NCI-H2196 treated with DMSO at 0.1 percent for 48 hours (cell line): ENCODE data around the gene RNU1-3.
"Not testable (repeated sequence)": the region's sequence is repeated elsewhere in the genome, so short reads cannot be mapped to it uniquely, and the experiment has no call there.

Experiments
- DNase-seq: peaks from one replicate; lab custom pipeline; 2025; ENCODE audit not compliant: unreplicated experiment; lab: John Stamatoyannopoulos, UW

Gene RNU1-3

DNA sequence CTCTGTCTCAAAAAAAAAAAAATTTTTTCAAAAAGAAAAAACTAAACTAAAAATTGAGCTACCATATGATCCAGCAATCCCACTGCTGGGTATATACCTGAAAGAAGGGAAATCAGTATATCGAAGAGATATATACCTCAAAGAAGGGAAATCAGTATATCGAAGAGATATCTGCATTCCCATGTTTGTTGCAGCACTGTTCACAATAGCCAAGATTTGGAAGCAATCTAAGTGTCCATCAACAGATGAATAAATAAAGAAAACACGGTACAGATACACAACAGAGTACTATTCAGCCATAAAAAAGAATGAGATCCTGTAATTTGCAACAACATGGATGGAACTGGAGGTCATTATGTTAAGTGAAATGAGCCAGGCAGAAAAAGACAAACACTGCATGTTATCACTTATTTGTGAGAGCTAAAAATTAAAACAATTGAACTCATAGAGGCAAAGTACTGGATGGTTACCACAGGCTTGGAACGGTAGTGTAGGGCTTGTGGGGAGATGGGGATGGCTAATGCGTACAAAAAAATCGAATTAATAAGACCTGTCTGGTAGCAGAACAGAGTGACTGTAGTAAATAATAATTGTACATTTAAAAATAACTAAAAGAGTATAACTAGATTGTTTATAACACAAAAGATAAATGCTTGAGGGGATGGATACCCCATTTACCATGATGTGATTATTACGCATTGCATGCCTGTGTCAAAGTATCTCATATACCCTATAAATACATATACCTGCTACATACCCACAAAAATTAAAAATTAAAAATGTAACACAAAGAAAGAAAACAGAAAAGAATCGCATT is 25.4 kb downstream of the RNU1-3 start:
- not testable (repeated sequence) for DNase-seq

DNA sequence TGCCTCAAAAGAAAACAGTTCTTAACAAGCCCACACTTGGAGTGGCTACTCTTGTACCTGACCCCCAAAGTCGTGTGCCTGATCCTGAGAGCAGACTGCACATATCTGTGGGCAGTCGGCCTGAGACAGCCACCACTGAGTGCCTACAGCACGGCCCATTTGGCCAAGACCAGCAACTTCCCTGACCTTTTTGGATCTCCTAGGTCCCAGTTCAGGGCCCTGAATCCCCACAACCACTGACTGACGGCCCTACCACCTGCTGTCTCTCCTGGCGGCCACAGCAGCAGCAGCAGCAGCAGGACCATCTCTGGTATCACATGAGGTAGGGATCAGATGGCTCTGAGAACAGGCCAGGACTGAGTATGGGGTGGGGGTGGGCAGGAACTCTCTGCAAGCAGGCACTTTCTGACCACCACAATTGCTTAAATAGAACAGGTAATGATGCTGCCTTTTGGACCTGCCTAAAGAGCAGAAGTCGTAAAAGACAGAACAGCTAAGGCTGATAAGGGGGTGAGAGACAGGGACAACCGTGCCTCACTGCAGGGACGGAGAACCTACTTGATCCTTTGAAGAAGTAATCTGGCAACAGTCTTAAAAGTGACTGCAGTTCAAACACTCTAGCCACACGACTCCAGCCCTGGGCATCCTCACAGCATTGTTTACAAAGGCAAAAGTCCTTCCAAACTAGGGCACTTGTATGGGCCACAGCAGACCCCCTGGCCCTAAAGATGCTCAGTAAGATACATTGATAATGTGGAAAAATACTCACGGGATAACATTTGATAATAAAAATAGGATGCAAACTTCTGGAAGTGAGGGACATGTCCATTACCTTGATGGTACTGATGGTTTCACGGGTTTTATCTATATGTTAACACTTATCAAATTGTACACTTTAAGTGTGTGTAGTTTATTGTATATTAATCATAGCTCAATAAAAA is 27.4 kb downstream of the RNU1-3 start:
- peak; percentile 57 for DNase-seq

GRCh38 chr1:16637941-16638778 is 28.6 kb downstream of the RNU1-3 start:
- not testable (repeated sequence) for DNase-seq

DNA sequence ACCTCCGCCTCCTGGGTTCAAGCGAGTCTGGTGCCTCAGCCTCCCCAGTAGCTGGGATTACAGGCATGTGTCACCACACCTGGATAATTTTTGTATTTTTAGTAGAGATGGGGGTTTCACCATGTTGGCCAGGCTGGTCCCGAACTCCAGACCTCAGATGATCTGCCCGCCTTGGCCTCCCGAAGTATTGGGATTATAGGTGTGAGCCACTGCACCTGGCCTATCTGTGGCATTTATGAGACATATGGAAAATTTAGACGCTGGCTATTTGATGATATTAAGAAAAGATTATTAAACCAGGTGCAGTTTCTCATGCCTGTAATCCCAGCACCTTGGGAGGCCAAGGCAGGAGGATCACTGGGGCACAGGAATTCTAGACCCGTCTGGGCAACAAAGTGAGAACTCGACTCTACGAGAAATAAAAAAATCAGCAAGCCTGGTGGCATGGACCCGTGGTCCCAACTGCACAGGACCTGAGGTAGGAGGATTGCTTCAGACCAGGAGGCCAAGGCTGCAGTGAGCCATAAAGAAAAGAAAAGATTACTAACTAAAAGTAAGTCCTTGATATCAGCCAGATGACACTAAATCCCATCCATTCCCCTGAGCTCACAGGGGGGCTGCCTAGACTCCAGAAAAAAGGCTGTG is 30.1 kb downstream of the RNU1-3 start:
- DNase-seq: not testable (repeated sequence)

DNA sequence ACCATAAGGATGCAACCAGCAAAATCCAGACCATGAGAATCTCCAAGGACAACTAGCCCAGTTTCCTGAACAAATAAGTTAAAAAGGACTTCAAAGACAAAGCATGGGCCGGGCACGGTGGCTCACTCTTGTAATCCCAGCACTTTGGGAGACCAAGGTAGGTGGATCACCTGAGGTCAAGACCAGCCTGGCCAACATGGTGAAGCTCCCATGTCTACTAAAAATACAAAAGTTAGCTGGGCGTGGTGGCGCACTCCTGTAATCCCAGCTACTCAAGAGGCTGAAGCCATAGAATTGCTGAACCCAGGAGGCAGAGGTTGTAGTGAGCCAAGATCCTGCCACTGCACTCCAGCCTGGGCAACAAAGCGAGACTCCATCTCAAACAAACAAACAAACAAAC is 30.8 kb downstream of the RNU1-3 start:
- not testable (repeated sequence) for DNase-seq

- not testable (repeated sequence) for DNase-seq
Measured at GRCh38 chr1:16633540-16634282, 33.0 kb downstream of the RNU1-3 start.

DNA sequence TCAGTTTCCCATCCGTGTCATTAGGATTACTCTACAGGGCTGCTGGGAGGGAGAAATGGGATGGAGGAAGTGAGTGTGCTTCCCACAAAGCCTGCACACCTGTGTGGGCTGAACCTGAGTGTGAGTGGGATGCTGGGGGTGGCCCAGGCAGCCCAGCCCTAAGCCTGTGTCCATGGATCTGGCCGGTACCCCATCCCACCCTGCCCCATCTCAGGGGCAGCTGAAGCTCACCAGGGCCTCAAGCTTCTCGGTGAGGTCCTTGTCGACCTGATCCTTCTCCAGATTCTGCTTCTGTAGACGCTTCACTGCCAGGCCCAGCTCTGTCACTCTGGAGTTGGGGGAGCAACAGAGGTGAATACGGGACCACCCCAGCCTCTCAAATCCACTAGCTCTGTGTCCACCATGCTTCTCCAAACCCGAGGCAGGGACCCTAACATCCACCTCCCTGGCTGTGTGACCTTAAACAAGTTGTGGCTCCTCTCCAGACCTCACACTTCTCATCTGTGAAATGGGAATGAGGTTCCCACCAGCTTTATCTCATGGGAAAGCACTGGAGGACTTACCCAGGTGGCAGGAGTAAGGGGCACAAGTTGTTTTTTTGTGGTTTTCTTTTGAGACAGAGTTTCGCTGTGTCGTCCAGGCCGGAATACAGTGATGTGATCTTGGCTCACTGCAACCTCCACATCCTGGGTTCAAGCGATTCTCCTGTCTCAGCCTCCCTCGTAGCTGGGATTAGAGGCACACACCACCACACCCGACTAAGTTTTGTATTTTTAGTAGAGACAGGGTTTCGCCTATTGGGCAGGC is 34.5 kb downstream of the RNU1-3 start:
- not testable (repeated sequence) for DNase-seq

- DNase-seq: no peak
Measured at GRCh38 chr1:16631248-16632043, 35.3 kb downstream of the RNU1-3 start.

GRCh38 chr1:16630661-16631247 is 36.0 kb downstream of the RNU1-3 start:
- DNase-seq: no peak

GRCh38 chr1:16629916-16630530 is 36.7 kb downstream of the RNU1-3 start:
- not testable (repeated sequence) for DNase-seq

DNA sequence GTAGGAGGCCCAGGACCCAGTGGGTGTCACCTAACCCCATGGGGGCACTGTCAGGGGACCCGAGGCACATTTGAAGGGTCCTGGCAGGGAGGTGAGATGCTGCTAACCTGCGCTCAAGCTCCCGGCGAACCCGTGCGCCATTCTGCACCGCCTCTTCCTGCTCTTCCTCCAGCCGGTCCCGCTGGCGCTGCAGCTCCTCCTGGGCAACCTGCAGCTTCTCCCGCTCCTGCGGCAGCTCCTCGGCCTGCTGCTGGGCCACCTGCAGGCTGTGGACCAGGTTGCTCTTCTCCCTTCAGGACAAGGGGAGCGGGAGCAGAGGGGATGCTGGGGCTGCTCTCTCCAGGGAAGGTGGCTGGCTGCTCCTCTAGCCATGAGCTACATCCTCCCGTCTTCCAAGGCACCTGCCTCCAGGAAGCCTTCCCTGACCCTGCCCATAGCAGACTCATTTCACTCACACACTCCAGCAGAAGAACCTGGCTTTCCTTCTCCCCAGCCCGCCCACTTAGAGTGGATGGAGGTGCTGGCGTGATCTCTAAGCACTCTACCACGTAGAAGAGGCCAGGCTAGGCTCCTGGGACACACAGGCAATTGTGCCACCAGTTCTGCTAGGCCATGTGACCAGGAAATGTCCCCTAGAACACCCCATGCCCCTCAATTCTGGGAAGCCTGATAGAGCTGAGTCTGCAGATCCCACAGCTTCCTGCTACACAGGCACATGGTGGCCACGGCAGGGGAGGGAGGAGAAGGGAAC is 38.2 kb downstream of the RNU1-3 start:
- DNase-seq: no peak

DNA sequence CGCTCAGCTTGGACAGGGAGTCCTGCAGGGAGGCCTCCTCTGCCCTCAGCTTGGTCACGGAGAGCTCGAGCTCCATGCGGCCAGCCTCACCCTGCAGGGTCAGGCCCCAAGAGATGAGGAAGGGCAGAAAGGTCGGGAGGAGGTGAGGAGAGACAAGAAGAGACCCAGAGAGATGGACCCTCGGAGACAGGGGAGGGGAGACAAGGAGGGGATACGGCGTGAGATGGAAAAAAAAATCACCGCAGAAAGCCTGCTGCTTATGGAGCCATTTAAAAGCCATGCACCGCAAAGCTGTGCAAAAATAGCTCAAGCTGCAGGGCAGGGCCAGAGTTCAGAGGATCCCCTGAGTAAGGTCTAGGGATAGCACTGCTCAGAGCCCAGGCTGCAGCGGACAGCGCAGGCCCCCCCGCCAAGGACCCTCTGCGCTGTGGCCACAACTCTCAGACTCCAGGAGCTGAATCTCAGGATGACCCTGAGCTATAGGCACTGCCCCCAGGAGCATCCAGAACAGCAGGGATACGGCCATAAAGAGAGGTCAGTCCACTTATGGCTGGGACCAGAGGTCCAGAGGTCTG is 40.3 kb downstream of the RNU1-3 start:
- not testable (repeated sequence) for DNase-seq

DNA sequence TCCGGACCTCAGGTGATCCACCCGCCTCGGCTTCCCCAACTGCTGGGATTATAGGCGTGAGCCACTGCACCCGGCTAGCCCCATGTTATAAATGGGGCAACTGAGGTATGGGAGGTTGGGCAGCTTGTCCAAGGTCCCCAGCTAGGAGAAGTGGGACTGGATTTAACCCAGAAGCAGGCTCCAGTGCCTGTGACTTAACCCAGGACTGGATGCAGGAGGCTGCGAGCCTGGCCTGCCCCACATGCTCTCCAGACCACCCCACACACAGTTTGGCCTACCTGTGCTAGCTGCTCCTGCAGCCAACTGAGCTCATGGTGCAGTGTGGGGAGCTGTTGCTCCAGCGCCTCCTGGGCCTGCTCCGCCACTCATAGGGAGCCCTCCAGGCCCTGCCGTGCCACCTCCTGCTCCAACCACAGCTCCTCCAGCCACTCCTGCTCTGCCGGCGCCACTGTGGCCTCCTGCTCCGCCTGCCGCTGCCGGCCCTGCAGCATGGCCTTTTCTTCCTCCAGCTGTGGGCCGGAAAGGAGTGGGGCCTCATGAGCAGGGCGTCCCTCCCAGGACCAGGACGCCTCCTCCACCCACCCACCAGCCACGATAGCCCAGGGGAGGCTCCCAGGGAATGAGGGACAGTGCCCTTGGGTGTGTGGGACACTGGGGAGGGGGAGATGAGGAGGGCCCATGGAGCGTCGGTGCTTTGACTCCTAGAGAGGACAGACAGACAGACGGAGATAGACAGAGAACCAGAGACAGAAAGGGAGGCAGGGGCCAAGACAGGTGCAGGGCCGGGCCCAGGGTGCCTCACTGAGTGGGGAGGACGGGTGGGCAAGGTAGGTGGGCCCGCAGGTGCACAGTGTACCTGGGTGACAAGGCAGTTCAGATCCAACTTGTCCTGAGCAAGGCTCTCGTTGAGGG is 41.0 kb downstream of the RNU1-3 start:
- no peak for DNase-seq

- DNase-seq: peak; percentile 100
Measured at GRCh38 chr1:16623812-16624719, 42.7 kb downstream of the RNU1-3 start.
